Endodermal cell (in vitro differentiated cells): ENCODE data around the gene TPM3. TPM values are rescaled to one million over a fixed set of nuclear protein-coding genes. Genes with fewer than 3 reads are reported as not detected.

Source experiments
- DNase-seq: peaks from one replicate; pipeline ENCODE4 v3.0.0-alpha.2; 2017
- H3K27ac ChIP-seq: 2 replicates; pipeline ENCODE4 v1.5.1; 2013; ENCODE audit warnings: mild to moderate bottlenecking, low read depth, low read length, moderate library complexity
- H3K27me3 ChIP-seq: 2 replicates; pipeline ENCODE4 v1.6.1; 2013; ENCODE audit warnings: mild to moderate bottlenecking, low read length, moderate library complexity; ENCODE audit not compliant: insufficient read depth, control insufficient read depth, poor library complexity, severe bottlenecking
- H3K36me3 ChIP-seq: 2 replicates; pipeline ENCODE4 v1.7.0; 2013; ENCODE audit warnings: mild to moderate bottlenecking, low read length, moderate library complexity; ENCODE audit not compliant: control insufficient read depth, insufficient read depth
- H3K4me1 ChIP-seq: one replicate; pipeline ENCODE4 v1.7.0; 2013; ENCODE audit warnings: low read length; ENCODE audit not compliant: control insufficient read depth, insufficient read depth
- H3K4me3 ChIP-seq: 2 replicates; pipeline ENCODE4 v1.5.1; 2013; ENCODE audit warnings: mild to moderate bottlenecking, low read length, moderate library complexity
- H3K9ac ChIP-seq: 2 replicates; pipeline ENCODE4 v1.6.1; 2013; ENCODE audit warnings: mild to moderate bottlenecking, low read length, moderate library complexity; ENCODE audit not compliant: poor library complexity, severe bottlenecking; ENCODE audit errors: extremely low read depth
- H3K9me3 ChIP-seq: 2 replicates; pipeline ENCODE4 v1.6.1; 2013; ENCODE audit warnings: mild to moderate bottlenecking, low read length, moderate library complexity; ENCODE audit not compliant: control insufficient read depth
- H3K27ac Mint-ChIP-seq: 2 replicates; pipeline ENCODE4 v1.8.0; 2020; ENCODE audit warnings: mixed read lengths
- H3K27me3 Mint-ChIP-seq: 2 replicates; pipeline ENCODE4 v1.8.0; 2021; ENCODE audit warnings: mild to moderate bottlenecking, mixed read lengths; ENCODE audit not compliant: insufficient read depth
- H3K36me3 Mint-ChIP-seq: 2 replicates; pipeline ENCODE4 v1.8.0; 2020; ENCODE audit warnings: low read depth, mixed read lengths
- H3K4me1 Mint-ChIP-seq: 2 replicates; pipeline ENCODE4 v1.8.0; 2020; ENCODE audit warnings: mixed read lengths
- H3K4me3 Mint-ChIP-seq: 2 replicates; pipeline ENCODE4 v1.8.0; 2020; ENCODE audit warnings: mild to moderate bottlenecking, moderate library complexity, mixed read lengths
- H3K9me3 Mint-ChIP-seq: 2 replicates; pipeline ENCODE4 v1.8.0; 2020; ENCODE audit warnings: mild to moderate bottlenecking, mixed read lengths
- WGBS, 2 experiments: methylation state at CpG; one replicate each; pipeline versions ENCODE4 v1.1.5 to v1.1.7; 2013; ENCODE audit warnings: missing lambda C conversion rate in 2 of 2, mixed read lengths in 1 of 2; ENCODE audit not compliant: insufficient coverage in 1 of 2, insufficient read length in 1 of 2; 5-methylcytosine and 5-hydroxymethylcytosine counted together
- total RNA-seq, 2 donors: library from RNA; stranded (reverse); fragmentation: NEBNext Ultra II Directional in 1 of 2; extraction: Animal tissue kit (Norgen Biotek cat#: 25700) in 1 of 2; gene quantifications; 2 replicates in 1 of 2; 3 replicates in 1 of 2; pipeline ENCODE4 v1.2.1, GENCODE V29; 2021
- TF ChIP-seq, protein P1 (sequence below): fragments of 200-600 bp; sonication (generic); conservative IDR thresholded peaks from 2 replicates; pipeline ENCODE4 v1.5.0; 2021; ENCODE audit warnings: antibody characterized with exemption, mild to moderate bottlenecking

Gene TPM3
- total RNA-seq, 2 donors from 2014 or later, result 597 to 679 TPM

DNA sequence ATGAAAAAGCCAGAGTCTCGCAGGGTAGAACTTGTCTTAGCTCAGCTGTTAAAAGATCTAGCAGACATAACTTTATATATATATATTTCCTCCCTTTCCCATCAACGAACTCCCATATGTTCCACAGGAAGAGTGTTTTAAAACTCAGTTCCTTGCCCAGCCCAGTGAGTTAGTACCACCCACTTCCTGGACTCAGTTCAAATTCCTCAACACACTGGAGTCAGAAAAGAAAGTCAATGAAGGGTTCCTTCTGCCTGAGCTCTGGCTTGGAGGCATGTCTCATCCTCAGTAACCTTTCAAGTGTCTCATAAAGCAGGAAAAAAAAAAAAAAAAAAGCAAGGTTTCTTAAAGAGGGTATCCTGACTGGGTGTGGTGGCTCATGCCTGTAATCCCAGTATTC lies 15.6 kb downstream of the TPM3 start:
- Mint-ChIP-seq H3K4me3 (no peak overlapping the region), H3K27me3 (no peaks in the 10 kb centered on the region), H3K36me3 (peaks cover 64% of the 10 kb centered on the region), H3K9me3 (no peaks in the 10 kb centered on the region), H3K27ac (peak overlapping the region; percentile 16), H3K4me1 (peaks cover 42% of the 10 kb centered on the region)
- TF ChIP-seq, protein P1, sequence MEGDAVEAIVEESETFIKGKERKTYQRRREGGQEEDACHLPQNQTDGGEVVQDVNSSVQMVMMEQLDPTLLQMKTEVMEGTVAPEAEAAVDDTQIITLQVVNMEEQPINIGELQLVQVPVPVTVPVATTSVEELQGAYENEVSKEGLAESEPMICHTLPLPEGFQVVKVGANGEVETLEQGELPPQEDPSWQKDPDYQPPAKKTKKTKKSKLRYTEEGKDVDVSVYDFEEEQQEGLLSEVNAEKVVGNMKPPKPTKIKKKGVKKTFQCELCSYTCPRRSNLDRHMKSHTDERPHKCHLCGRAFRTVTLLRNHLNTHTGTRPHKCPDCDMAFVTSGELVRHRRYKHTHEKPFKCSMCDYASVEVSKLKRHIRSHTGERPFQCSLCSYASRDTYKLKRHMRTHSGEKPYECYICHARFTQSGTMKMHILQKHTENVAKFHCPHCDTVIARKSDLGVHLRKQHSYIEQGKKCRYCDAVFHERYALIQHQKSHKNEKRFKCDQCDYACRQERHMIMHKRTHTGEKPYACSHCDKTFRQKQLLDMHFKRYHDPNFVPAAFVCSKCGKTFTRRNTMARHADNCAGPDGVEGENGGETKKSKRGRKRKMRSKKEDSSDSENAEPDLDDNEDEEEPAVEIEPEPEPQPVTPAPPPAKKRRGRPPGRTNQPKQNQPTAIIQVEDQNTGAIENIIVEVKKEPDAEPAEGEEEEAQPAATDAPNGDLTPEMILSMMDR, result no peak
- no peak for DNase-seq
- Histone ChIP-seq H3K9ac (no peak overlapping the region), H3K4me1 (peaks cover 5% of the 10 kb centered on the region), H3K9me3 (no peaks in the 10 kb centered on the region), H3K36me3 (peaks cover 64% of the 10 kb centered on the region), H3K27ac (no peak overlapping the region), H3K4me3 (no peak overlapping the region), H3K27me3 (no peaks in the 10 kb centered on the region)
- WGBS, 2 experiments, result 95 to 100% methylated on average over 1 to 2 of the region's 2 CpGs

- Histone ChIP-seq H3K4me3 (no peak overlapping the region), H3K36me3 (peaks cover 80% of the 10 kb centered on the region), H3K4me1 (peaks cover 5% of the 10 kb centered on the region), H3K9me3 (no peaks in the 10 kb centered on the region), H3K27me3 (no peaks in the 10 kb centered on the region), H3K9ac (no peak overlapping the region), H3K27ac (no peak overlapping the region)
- no peak overlapping the region for H3K27ac Mint-ChIP-seq
- no peaks in the 10 kb centered on the region for H3K9me3 Mint-ChIP-seq
- H3K36me3 Mint-ChIP-seq, result peaks cover 74% of the 10 kb centered on the region
- WGBS, 2 experiments, result 95 to 100% methylated on average over 2 to 4 of the region's 4 CpGs
- TF ChIP-seq, protein P1, result no peak
- H3K4me1 Mint-ChIP-seq, result peaks cover 26% of the 10 kb centered on the region
- no peaks in the 10 kb centered on the region for H3K27me3 Mint-ChIP-seq
- DNase-seq, result no peak
- no peak overlapping the region for H3K4me3 Mint-ChIP-seq
Measured at GRCh38 chr1:154174654-154175053, 17.2 kb downstream of the TPM3 start.

- whole genome bisulfite sequencing, 2 experiments, result 94 to 96% methylated on average over 5 of the region's 5 CpGs
- Histone ChIP-seq H3K27ac (no peak overlapping the region), H3K27me3 (no peaks in the 10 kb centered on the region), H3K4me1 (no peaks in the 10 kb centered on the region), H3K36me3 (peaks cover 87% of the 10 kb centered on the region), H3K4me3 (no peak overlapping the region), H3K9me3 (no peaks in the 10 kb centered on the region), H3K9ac (no peak overlapping the region)
- Mint-ChIP-seq H3K27me3 (no peaks in the 10 kb centered on the region), H3K9me3 (no peaks in the 10 kb centered on the region), H3K4me1 (no peaks in the 10 kb centered on the region), H3K4me3 (no peak overlapping the region), H3K36me3 (peaks cover 83% of the 10 kb centered on the region), H3K27ac (peak overlapping the region; percentile 16)
- TF ChIP-seq, protein P1, result no peak
- no peak for DNase-seq
Measured at GRCh38 chr1:154171880-154172279, 20.0 kb downstream of the TPM3 start.
